GM12864 (cell line): ENCODE results near the gene NACA.

ENCODE experiments used
- DNase-seq: peaks from one replicate; pipeline ENCODE4 v3.0.0-alpha.2; 2011; ENCODE audit warnings: low read depth
- H3K4me3 ChIP-seq: 2 replicates; pipeline ENCODE4 v1.5.1; 2011; ENCODE audit warnings: mild to moderate bottlenecking, low read depth, low read length, control low read depth
- CTCF ChIP-seq: IDR thresholded peaks from 2 replicates; pipeline ENCODE4 v1.5.1; 2011; ENCODE audit warnings: low read depth, mild to moderate bottlenecking, moderate library complexity, low read length, control low read depth, inconsistent platforms; ENCODE audit errors: missing control alignments

NACA gene

GRCh38 chr12:56724972-56725722 is at the start of gene NACA:
NACA (minus strand) TSS chr12:56725299; CDS start chr12:56724521, 778 bp downstream.
- no peak for TF ChIP-seq CTCF
- H3K4me3 ChIP-seq, result peak within 1 kb of the TSS; percentile 96
- peak; percentile 97 for DNase-seq

GRCh38 chr12:56773113-56773512 is 48.0 kb upstream of the NACA start:
- no peak for DNase-seq
- TF ChIP-seq CTCF, result no peak
- no peak overlapping the region for H3K4me3 ChIP-seq

GRCh38 chr12:56772625-56773024 is 47.5 kb upstream of the NACA start:
- no peak overlapping the region for H3K4me3 ChIP-seq
- no peak for TF ChIP-seq CTCF
- no peak for DNase-seq

GRCh38 chr12:56769868-56770267 is 44.8 kb upstream of the NACA start:
- TF ChIP-seq CTCF, result no peak
- H3K4me3 ChIP-seq, result no peak overlapping the region
- no peak for DNase-seq

GRCh38 chr12:56768424-56768823 is 43.3 kb upstream of the NACA start:
- TF ChIP-seq CTCF, result no peak
- H3K4me3 ChIP-seq, result no peak overlapping the region
- DNase-seq, result no peak

GRCh38 chr12:56766535-56766934 is 41.4 kb upstream of the NACA start:
- TF ChIP-seq CTCF, result no peak
- peak; percentile 77 for DNase-seq
- no peak overlapping the region for H3K4me3 ChIP-seq

- TF ChIP-seq CTCF, result no peak
- DNase-seq, result no peak
Observed at GRCh38 chr12:56763753-56764657, 38.9 kb upstream of the NACA start.

More at GRCh38 chr12:56763753-56764657, 38.9 kb upstream of the NACA start:
- no peak overlapping the region for H3K4me3 ChIP-seq
